Heart left ventricle (tissue), 16 donors: ENCODE measurements around the gene TNFSF4. TPM values are rescaled to one million over a fixed set of nuclear protein-coding genes. Genes with fewer than 3 reads are reported as not detected.

Experiments
- ATAC-seq, 4 donors: fragments of 200-7000 bp; cut with Tn5 transposase; one replicate each; pipeline ENCODE4 v1.9.1; 2020 to 2022; ENCODE audit warnings: moderate library complexity in 4 of 4, mild to moderate bottlenecking in 3 of 4, moderate number of reproducible peaks in 1 of 4
- DNase-seq, 5 donors: peaks; one replicate each; pipeline ENCODE4 v3.0.0-alpha.2; 2020
- H3K27ac ChIP-seq, 12 donors: fragments of 200-600 bp; sonication (generic) in 4 of 12; one replicate each; pipeline versions ENCODE4 v1.5.0 to v1.8.0; 2016 to 2022; ENCODE audit warnings: mild to moderate bottlenecking in 2 of 12
- H3K27me3 ChIP-seq, 9 donors: fragments of 200-600 bp; sonication (generic) in 2 of 9; one replicate each; pipeline versions ENCODE4 v1.5.1 to v1.8.0; 2016 to 2022; ENCODE audit warnings: mild to moderate bottlenecking in 3 of 9
- H3K36me3 ChIP-seq, 9 donors: fragments of 200-600 bp; sonication (generic) in 2 of 9; one replicate each; pipeline versions ENCODE4 v1.5.0 to v1.8.0; 2018 to 2022; ENCODE audit warnings: mild to moderate bottlenecking in 2 of 9
- H3K4me1 ChIP-seq, 12 donors: fragments of 200-600 bp; sonication (generic) in 4 of 12; one replicate each; pipeline versions ENCODE4 v1.5.0 to v1.8.0; 2016 to 2022; ENCODE audit warnings: mild to moderate bottlenecking in 3 of 12
- H3K4me3 ChIP-seq, 12 donors: fragments of 200-600 bp; sonication (generic) in 4 of 12; one replicate each; pipeline versions ENCODE4 v1.5.0 to v1.8.0; 2017 to 2022; ENCODE audit warnings: mild to moderate bottlenecking in 9 of 12, moderate library complexity in 4 of 12
- H3K9me3 ChIP-seq, 12 donors: fragments of 200-600 bp; sonication (generic) in 4 of 12; one replicate each; pipeline versions ENCODE4 v1.5.0 to v1.8.0; 2016 to 2022; ENCODE audit warnings: mild to moderate bottlenecking in 1 of 12
- CTCF ChIP-seq, 12 donors: fragments of 200-600 bp; sonication (generic) in 4 of 12; IDR thresholded peaks; one replicate each; pipeline versions ENCODE4 v1.5.0 to v1.8.0; 2018 to 2022; ENCODE audit warnings: antibody characterized with exemption in 12 of 12, mild to moderate bottlenecking in 5 of 12
- POLR2A ChIP-seq, 2 donors: fragments of 450-650 bp; IDR thresholded peaks; one replicate each; pipeline ENCODE4 v1.6.1; 2017; ENCODE audit warnings: antibody characterized with exemption in 2 of 2, mild to moderate bottlenecking in 2 of 2, moderate library complexity in 2 of 2
- WGBS, 4 donors: extraction: QIAGEN DNeasy Blood & Tissue Kit in 2 of 4; methylation state at CpG; one replicate each; pipeline versions ENCODE4 v1.1.5 to v1.1.7; 2013 to 2018; 5-methylcytosine and 5-hydroxymethylcytosine counted together
- intact Hi-C, 10 donors: fragments of 100-400 bp; cut with DNase I; formaldehyde crosslinking; loops; one replicate each; pipeline versions ENCODE4 v1.11.1 to v1.14.2; 2022
- polyA plus RNA-seq, 2 donors: library from polyadenylated mRNA; stranded (reverse); fragments of 200-250 nt; gene quantifications; one replicate each; pipeline ENCODE4 v1.2.3, GENCODE V29; 2013
- total RNA-seq, 9 donors: library from RNA; depleted of rRNA in 2 of 9; stranded (reverse); fragments of >200 nt in 2 of 9; fragmentation: NEBNext Ultra II Directional in 3 of 9; extraction: Animal tissue kit (Norgen Biotek cat#: 25700) in 3 of 9; gene quantifications; one replicate each; pipeline versions ENCODE4 v1.1.0 to v1.2.4, GENCODE V29; 2016 to 2023
- donor health status: ischemic (EF 13 %, LVEDD 7.1; RV severe dilation, severe dysfunction).
- donor health status: healthy with polysubstance abuse.
- donor health status: DM: no; HTN: yes; CAD: no.
- donor health status: DM: no; HTN: no; CAD: no.
- donor health status: ischemic (EF 25% LVEDD 6.9; RV normal size, moderate dysfunction).
- donor health status: ischemic (EF 25% LVEDD 5.7; RV mildly dilated, moderate dysfunction).
- donor health status: healthy.
- donor health status: DM: yes; HTN: yes; CAD: no.
- donor health status: ischemic (EF 35%, LVEDD 5.7; RV mildly dilated, moderate dysfunction).
- donor health status: nonischemic (EF 11% LVEDD 7.7; RV severe dilation, severe dysfunction).
- donor health status: DM: yes; HTN: yes; CAD: no.
- donor health status: PGD.
- donor health status: ischemic (EF 29% LVEDD 5.4; RV normal size, mild dysfunction).
- donor health status: nonischemic (EF 23%, LVEDD 6.1; RV moderate dilation, normal function).

Gene TNFSF4
- total and polyA plus RNA-seq, 11 donors = 0.19 to 1.6 (median 0.60) TPM

GRCh38 chr1:173181791-173182190 is 25.3 kb downstream of the TNFSF4 start:
- ATAC-seq (no peak), DNase-seq (no peak)
- no peaks in the 10 kb centered on the region for H3K4me1 ChIP-seq
- intact Hi-C loops = no loop called here
- 79 to 95% (median 85%) methylated on average over 4 of the region's 4 CpGs for WGBS, 4 donors
- no peaks in the 10 kb centered on the region for H3K27me3 ChIP-seq
- TF ChIP-seq POLR2A (IDR thresholded peaks at IDR 0.05) = no peak
- TF ChIP-seq CTCF (IDR thresholded peaks at IDR 0.05) = no peak
- H3K9me3 ChIP-seq = peaks cover 0 to 11% (median 0%) of the 10 kb centered on the region in 12 donors
- no peaks in the 10 kb centered on the region for H3K36me3 ChIP-seq
- H3K4me3 ChIP-seq = no peak overlapping the region
- H3K27ac ChIP-seq = no peak overlapping the region

GRCh38 chr1:173176246-173176645 is 30.9 kb downstream of the TNFSF4 start:
- intact Hi-C loops = no loop called here
- Histone ChIP-seq H3K4me3 (no peak overlapping the region), H3K36me3 (no peaks in the 10 kb centered on the region), H3K9me3 (peaks cover 0 to 28% (median 4%) of the 10 kb centered on the region in 12 donors), H3K27me3 (no peaks in the 10 kb centered on the region), H3K27ac (no peak overlapping the region), H3K4me1 (no peaks in the 10 kb centered on the region)
- 90 to 93% (median 92%) methylated on average over 3 of the region's 3 CpGs for WGBS, 4 donors
- TF ChIP-seq POLR2A (IDR thresholded peaks at IDR 0.05) (no peak), CTCF (IDR thresholded peaks at IDR 0.05) (no peak)
- ATAC-seq (no peak), DNase-seq (no peak)

GRCh38 chr1:173175514-173176145 is 31.5 kb downstream of the TNFSF4 start:
- ATAC-seq = peak in 2 of 4 donors; percentile 29 to 49

GRCh38 chr1:173173388-173173787 is 33.7 kb downstream of the TNFSF4 start:
- no peak for TF ChIP-seq CTCF (IDR thresholded peaks at IDR 0.05)
- TF ChIP-seq POLR2A (IDR thresholded peaks at IDR 0.05) = no peak
- Histone ChIP-seq H3K36me3 (no peaks in the 10 kb centered on the region), H3K27ac (no peak overlapping the region), H3K4me3 (no peak overlapping the region), H3K27me3 (no peaks in the 10 kb centered on the region), H3K4me1 (no peaks in the 10 kb centered on the region), H3K9me3 (peaks cover 0 to 36% (median 8%) of the 10 kb centered on the region in 12 donors)
- DNase-seq = no peak
- intact Hi-C loops = no loop called here
- WGBS, 4 donors = 88 to 93% (median 88%) methylated on average over 4 of the region's 4 CpGs
- ATAC-seq = no peak

More at GRCh38 chr1:173175514-173176145, 31.5 kb downstream of the TNFSF4 start:
- DNase-seq = no peak
- TF ChIP-seq POLR2A (IDR thresholded peaks at IDR 0.05) (no peak), CTCF (IDR thresholded peaks at IDR 0.05) (no peak)
- Histone ChIP-seq H3K9me3 (peaks cover 0 to 35% (median 7%) of the 10 kb centered on the region in 12 donors), H3K4me1 (no peaks in the 10 kb centered on the region), H3K27me3 (no peaks in the 10 kb centered on the region), H3K27ac (no peak overlapping the region), H3K4me3 (no peak overlapping the region), H3K36me3 (no peaks in the 10 kb centered on the region)
- 70 to 89% (median 79%) methylated on average over 2 of the region's 2 CpGs for WGBS, 4 donors
- intact Hi-C loops = no loop called here
